Activated CD4-positive, CD25-positive, alpha-beta regulatory T cell treated with anti-CD3 and anti-CD28 coated beads, Interleukin-2, amount 50 U/mL, for 24 hours (primary cell): ENCODE results near the gene SELE.

Experiments
- ATAC-seq, 2 donors: fragments of 150-1000 bp; cut with Tn5 transposase; one replicate each; pipeline ENCODE4 v1.10.0; 2021; ENCODE audit warnings: mild to moderate bottlenecking in 1 of 2, moderate library complexity in 1 of 2

Gene SELE

DNA sequence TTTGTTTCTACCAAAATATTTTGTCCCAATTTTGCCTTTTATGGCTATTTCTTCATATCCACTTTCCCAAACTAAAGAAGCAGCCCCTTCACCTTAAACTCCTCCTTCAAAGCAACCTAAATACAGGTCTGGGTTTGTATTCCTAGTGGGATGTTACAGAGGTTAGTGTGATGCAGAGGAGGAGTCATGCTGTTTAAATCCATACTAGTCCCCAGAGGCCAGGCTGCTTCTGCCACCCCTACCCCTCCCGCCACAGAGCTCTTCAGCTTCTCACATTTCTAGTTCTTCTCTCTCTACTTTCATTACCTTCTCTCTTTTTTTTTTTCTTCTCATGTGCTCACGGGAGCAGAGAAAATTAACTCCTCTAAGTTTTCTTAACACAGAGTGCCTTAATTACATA is 51.8 kb downstream of the SELE start:
- ATAC-seq = no peak

GRCh38 chr1:169681140-169681539 is 52.7 kb downstream of the SELE start:
- peak; percentile 7 to 17 for ATAC-seq

DNA sequence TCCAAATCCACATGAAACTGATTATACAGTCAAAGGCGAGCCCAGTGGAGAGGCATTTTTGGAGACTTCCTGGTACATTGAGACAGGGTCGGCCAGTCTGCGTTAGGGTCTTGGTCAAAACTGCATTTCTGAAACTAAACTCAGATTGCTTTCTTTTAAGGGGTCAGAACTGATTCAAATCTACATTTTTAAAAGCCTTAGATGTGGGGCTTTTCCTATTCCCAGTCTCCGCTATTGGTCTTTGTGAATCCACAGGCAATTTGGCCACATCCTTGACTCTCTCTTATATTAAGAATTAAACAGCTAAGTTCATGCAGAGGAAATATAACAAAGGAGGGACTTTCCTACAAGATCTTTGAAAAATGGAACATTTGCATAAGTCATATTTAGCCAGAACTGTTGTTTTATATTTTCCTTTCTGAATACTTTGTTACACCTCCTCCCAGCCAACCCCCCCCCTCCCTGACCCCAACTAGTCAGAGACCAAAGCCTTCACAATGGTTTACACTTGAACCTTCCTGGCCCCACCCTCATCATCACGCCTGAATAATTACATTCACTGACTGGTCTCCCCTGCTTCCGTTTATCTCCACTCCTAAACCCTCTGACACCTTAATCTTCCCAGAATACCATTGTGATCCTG is 53.4 kb downstream of the SELE start:
- ATAC-seq = peak; percentile 85 to 88

GRCh38 chr1:169679692-169680091 is 54.2 kb downstream of the SELE start:
- ATAC-seq = no peak

- no peak for ATAC-seq
These were observed 57.9 kb downstream of the SELE start for GRCh38 chr1:169676001-169676400.
